OCI-LY3 (cell line): ENCODE measurements around the gene AHNAK.

Experiments used
- EZH2phosphoT487 ChIP-seq: fragments of 200-600 bp; shearing (Covaris generic); IDR thresholded peaks from 2 replicates; pipeline ENCODE4 v1.6.1; 2018; ENCODE audit warnings: antibody characterized with exemption, mixed run types, low read depth
- TF ChIP-seq, protein P1 (sequence below): fragments of 200-600, 300-600 bp; sonication (generic); IDR thresholded peaks from 2 replicates; pipeline ENCODE4 v1.5.1; 2014; ENCODE audit warnings: antibody characterized with exemption, low read length, low read depth

DNA sequence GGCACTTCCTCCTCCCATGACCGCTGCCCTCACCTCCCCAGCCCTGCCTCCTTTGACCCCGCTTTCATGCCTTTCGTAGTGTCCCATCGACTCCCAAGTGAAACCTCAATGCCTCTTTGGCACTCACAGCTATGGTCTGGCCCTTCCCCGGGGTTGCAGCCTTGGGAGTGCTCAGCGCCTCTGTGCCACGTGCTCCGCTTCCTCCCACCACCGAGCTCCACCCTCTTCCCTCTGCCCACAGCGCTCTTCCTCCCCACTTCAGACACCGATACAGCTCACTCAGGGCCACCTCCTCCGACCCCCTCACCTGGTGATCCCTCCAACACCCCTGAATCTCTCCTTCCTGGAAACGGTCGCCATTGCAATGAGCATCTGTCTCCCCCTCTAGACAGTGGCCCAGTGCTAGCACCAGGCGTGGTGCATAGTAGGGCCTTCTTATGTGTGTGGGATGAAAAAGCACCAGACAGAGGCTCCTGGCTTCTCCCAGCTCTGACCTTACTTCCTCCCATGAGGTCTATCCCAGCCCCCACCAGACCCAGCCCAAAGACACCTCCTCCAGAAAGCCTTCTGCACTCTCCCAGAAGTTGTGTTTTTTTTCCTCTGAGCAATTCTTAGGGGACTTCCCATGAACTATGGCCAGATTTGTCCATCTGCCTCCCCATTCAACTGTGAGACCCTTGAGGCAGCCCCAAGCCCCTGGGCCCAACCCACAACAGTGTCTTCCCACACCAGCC is 144.2 kb downstream of the AHNAK start:
- TF ChIP-seq, protein P1, sequence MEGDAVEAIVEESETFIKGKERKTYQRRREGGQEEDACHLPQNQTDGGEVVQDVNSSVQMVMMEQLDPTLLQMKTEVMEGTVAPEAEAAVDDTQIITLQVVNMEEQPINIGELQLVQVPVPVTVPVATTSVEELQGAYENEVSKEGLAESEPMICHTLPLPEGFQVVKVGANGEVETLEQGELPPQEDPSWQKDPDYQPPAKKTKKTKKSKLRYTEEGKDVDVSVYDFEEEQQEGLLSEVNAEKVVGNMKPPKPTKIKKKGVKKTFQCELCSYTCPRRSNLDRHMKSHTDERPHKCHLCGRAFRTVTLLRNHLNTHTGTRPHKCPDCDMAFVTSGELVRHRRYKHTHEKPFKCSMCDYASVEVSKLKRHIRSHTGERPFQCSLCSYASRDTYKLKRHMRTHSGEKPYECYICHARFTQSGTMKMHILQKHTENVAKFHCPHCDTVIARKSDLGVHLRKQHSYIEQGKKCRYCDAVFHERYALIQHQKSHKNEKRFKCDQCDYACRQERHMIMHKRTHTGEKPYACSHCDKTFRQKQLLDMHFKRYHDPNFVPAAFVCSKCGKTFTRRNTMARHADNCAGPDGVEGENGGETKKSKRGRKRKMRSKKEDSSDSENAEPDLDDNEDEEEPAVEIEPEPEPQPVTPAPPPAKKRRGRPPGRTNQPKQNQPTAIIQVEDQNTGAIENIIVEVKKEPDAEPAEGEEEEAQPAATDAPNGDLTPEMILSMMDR, result no peak
- no peak for TF ChIP-seq EZH2phosphoT487
